ENCODE results near the gene PTEN.

- TF ChIP-seq ZNF274 (IDR thresholded peaks at IDR 0.05; ENCODE audit: low read depth, low read length) (no peak), YY1 (IDR thresholded peaks at IDR 0.05; ENCODE audit: insufficient read depth, insufficient read length) (no peak)
Measured at GRCh38 chr10:87940210-87940609, 76.8 kb downstream of the PTEN start.
